ENCODE data around the gene SCN5A.
A peak's percentile ranks its signal among the peaks of the same experiment; 100 is the strongest.

Gene SCN5A

GRCh38 chr3:38649500-38650247 lies at the start of gene SCN5A:
Gene SCN5A, minus strand, starts transcription at chr3:38649687. Its CDS starts 16,380 bp downstream, at chr3:38633307.
- peak; percentile 64 for DNase-seq

GRCh38 chr3:38698760-38699159 lies 49.3 kb upstream of the SCN5A start:
- no peak for DNase-seq

GRCh38 chr3:38698061-38698460 lies 48.6 kb upstream of the SCN5A start:
- no peak for DNase-seq

- no peak for DNase-seq
Observed at GRCh38 chr3:38696034-38696433, 46.5 kb upstream of the SCN5A start.

- no peak for DNase-seq
Observed at GRCh38 chr3:38690185-38690584, 40.7 kb upstream of the SCN5A start.

GRCh38 chr3:38689774-38690173 lies 40.3 kb upstream of the SCN5A start:
- DNase-seq, result no peak

GRCh38 chr3:38689346-38689745 lies 39.9 kb upstream of the SCN5A start:
- DNase-seq, result no peak

- no peak for DNase-seq
Observed at GRCh38 chr3:38687321-38687720, 37.8 kb upstream of the SCN5A start.

GRCh38 chr3:38684546-38684945 lies 35.1 kb upstream of the SCN5A start:
- no peak for DNase-seq

GRCh38 chr3:38669668-38670067 lies 20.2 kb upstream of the SCN5A start:
- no peak for DNase-seq

GRCh38 chr3:38662544-38662943 lies 13.1 kb upstream of the SCN5A start:
- DNase-seq, result no peak

- no peak for DNase-seq
Observed at GRCh38 chr3:38658841-38659240, 9.4 kb upstream of the SCN5A start.

- DNase-seq, result no peak
Observed at GRCh38 chr3:38657369-38657768, 7.9 kb upstream of the SCN5A start.

GRCh38 chr3:38655708-38656300 lies 6.3 kb upstream of the SCN5A start:
- DNase-seq, result peak; percentile 55

GRCh38 chr3:38653685-38654537 lies 4.4 kb upstream of the SCN5A start:
- DNase-seq, result no peak

GRCh38 chr3:38652934-38653333 lies 3.4 kb upstream of the SCN5A start:
- DNase-seq, result no peak

GRCh38 chr3:38651153-38651789 lies 1.8 kb upstream of the SCN5A start:
- peak; percentile 78 for DNase-seq

- DNase-seq, result peak; percentile 13
Observed at GRCh38 chr3:38650248-38650951, 913 bp upstream of the SCN5A start.

- DNase-seq, result no peak
Observed at GRCh38 chr3:38648659-38649499, 608 bp downstream of the SCN5A start.

- DNase-seq, result no peak
Observed at GRCh38 chr3:38648024-38648658, 1.3 kb downstream of the SCN5A start.

Measured in CD4-positive, alpha-beta T cell treated with Interleukin-10 for 1 hour (primary cell).